Caki2 (cell line): Measurements from ENCODE around the gene MCRS1. TPM values are rescaled to one million over a fixed set of nuclear protein-coding genes. Genes with fewer than 3 reads are reported as not detected.

Experiments used
- DNase-seq: peaks from one replicate; pipeline ENCODE4 v3.0.0-alpha.2; 2015; ENCODE audit warnings: low read depth
- in situ Hi-C: cut with HindIII; loops from 2 replicates; pipeline ENCODE4 v1.10.0; 2016; ENCODE audit warnings: low sequenced_read_pairs, low pct_unique_long_range_greater_than_20kb, mixed read lengths
- total RNA-seq: library from RNA; depleted of rRNA; stranded (reverse); fragments of >200 nt; shearing (Covaris generic); gene quantifications from 2 replicates; pipeline ENCODE4 v1.2.3, GENCODE V29; 2014; ENCODE audit warnings: low replicate concordance

The MCRS1 gene
- total RNA-seq, 1 experiment from 2014 or later: 128 TPM

DNA sequence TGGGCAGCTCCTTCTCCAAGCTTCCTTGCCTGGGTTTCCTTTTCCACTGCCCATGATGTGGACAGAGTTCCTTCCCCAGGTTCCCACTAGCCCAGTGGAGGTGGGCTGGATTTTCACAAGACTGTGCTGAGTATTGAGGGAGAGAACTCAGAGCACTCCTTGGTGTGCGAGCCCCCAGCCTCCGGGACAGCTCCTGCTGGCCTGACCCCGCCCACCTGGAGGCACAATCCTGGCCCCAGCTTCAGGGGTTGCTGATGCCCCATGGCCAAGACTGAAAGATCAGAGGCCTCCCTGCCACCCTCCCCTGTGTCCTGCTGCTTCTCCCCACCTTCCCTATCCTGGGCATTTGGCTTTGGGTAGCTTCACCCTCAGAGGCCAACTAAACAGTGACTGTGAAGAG, 21.5 kb downstream of the MCRS1 start:
- no peak for DNase-seq
- in situ Hi-C loops: no loop called here

- in situ Hi-C loops: no loop called here
- no peak for DNase-seq
Observed at GRCh38 chr12:49545815-49546214, 22.1 kb downstream of the MCRS1 start.

GRCh38 chr12:49543914-49544815, 23.8 kb downstream of the MCRS1 start:
- DNase-seq: no peak
- in situ Hi-C loops: no loop called here

DNA sequence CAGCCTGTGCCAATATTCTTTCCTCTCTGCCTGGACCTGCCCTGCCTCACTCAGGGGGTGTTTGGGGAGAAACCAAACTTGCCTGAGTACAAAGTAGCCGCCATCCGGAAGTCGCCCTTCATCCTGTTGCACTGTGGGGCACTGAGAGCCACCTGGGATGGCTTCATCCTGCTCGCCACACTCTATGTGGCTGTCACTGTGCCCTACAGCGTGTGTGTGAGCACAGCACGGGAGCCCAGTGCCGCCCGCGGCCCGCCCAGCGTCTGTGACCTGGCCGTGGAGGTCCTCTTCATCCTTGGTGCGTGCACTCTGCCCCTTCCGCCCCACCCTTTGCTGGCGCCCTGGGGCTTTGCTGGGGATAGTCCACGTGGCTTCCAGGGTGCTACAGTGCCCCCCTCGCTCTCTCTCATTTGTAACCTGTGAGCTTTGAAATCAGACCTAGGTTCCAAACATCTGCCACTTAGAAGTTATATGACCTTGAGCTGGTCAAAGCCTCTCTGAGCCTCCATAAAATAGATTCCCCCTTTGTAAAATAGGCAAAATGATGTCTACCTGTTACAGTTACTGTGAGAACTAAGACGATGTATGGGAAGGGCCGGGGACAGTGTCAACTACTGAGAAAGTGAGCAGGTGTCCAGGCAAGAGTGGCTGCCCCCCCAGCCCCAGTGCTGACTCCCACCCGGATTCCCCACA, 24.6 kb downstream of the MCRS1 start:
- in situ Hi-C loops: no loop called here

DNA sequence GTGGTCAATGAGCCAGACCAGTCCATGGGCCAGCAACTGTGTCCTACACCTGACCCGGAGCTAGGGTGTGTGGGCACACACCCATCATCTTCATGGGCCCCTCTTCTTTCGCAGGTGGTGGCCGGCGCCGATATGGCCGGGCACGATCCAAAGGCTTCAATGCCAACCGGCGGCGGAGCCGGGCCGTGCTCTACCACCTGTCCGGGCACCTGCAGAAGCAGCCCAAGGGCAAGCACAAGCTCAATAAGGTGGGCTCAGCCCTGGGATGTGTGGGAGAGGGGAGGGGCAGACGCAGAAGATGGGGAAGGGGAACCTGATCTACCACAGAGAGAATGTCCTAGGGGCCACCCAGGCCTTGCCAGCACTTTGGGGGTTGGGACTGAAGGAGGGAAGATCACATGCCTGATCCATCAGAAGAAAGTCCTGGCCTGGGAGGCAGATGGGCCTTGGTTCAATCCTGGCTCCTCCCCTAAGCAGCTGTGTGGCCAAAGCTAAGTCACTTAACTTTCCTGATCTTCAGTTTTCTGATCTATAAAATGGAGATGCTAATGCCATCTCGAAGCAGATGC, 25.3 kb downstream of the MCRS1 start:
- DNase-seq: no peak
- in situ Hi-C loops: no loop called here

More for the DNA sequence above, 24.6 kb downstream of the MCRS1 start:
- DNase-seq: no peak

DNA sequence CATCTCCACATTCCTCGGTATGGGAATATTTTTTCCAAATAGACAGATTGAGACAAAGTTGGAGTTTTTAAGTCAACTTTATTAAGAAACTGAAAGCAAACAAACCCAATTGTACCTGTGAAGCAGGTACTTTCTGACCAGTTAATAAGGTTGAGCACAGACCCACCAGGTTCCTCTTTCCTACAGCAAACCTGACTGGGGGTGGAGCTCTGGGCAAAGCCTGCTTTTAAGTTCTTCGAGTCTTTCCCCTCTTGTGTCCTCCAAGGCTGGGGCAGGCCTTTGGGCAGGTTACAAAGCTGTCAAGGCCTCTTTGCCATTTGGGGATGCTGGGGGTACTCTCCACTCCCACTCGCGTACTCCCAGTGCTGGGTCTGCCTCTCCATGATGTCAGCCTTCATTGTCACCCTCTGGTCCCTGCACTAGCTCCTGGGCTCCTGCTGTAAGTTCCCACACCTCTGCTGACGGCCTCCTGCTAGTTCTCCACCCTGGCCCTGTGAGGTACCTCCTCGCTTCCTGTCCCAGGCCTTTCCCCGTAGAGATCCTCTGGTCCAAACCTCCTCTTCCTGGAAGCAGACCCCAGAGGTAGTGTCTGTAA, 25.9 kb downstream of the MCRS1 start:
- in situ Hi-C loops: no loop called here
- DNase-seq: no peak

DNA sequence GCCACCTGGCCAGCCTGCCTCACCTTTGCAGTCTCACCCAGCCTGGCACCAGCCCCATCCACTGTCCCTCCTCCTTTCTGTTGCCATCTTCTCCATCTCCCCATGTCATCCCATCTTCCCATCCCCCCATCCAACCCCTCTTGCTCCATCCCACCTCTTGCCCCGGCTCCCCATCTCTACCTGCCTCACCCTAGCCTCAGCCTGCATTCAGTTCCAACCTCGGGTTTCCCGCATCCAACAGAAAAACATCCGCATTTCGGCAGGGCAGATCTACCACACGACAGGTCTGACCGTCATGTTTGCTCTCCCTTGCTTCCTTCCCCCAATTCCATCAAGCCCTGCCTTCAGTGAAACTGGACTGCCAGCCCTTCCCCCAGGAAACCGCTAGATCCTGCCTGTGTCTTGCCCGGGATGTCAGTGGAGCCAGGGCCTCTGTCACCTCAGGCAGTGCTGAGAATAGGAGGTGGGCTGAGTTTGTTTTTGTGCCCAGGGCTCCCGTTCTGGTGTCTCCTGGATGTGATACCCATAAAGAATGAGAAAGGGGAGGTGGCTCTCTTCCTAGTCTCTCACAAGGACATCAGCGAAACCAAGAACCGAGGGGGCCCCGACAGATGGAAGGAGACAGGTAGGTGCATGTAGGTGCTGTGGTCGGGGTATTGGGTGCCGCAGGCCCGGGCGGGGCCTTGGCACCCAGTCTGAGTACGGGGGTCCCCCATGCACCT, 26.6 kb downstream of the MCRS1 start:
- DNase-seq: no peak
- in situ Hi-C loops: no loop called here

GRCh38 chr12:49540229-49541139, 27.5 kb downstream of the MCRS1 start:
- no peak for DNase-seq
- in situ Hi-C loops: no loop called here

GRCh38 chr12:49539406-49540228, 28.3 kb downstream of the MCRS1 start:
- DNase-seq: no peak
- in situ Hi-C loops: no loop called here

GRCh38 chr12:49538510-49539403, 29.2 kb downstream of the MCRS1 start, which contains the start of gene KCNH3:
Gene KCNH3, plus strand, starts transcription at chr12:49539030. Its CDS starts 387 bp downstream, at chr12:49539417.
- in situ Hi-C loops: no loop called here
- DNase-seq: peak; percentile 76

DNA sequence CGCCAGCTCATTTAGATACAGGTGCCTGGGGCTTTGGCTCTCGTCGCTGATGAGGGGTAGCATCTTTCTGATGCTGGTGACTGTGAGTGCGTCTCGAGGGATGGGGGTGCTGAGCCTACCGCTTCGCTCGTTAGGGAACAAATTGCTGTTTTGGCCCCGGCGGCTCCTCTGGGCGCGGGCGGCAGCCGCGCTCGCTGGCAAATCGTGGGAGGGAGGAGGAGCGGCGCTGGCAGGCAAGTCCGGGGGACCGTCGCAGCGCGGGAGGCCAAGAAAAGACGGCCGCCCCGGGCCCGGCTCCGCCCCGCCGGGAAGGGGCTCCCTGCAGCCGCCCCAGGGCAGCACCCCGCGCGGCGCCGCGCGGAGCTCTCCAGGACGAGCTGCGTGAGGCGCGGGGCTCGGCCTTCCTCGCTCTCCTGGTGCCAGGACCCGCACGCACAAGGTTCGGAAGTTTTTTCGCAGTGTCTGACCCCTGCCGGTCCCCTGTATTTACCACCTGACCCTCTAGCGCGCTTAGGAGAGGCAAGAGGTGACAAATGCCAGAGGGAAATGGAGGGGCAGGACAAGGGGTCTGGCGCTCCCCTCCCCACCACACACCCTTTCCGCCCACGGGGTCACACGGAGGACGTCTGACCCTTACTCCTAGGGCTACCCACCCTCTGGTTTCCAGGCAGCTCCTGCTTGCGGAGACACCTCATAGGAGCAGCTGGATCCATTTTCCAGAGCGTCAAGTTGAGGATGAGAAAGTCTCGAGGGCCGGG, 30.0 kb downstream of the MCRS1 start:
- no peak for DNase-seq

DNA sequence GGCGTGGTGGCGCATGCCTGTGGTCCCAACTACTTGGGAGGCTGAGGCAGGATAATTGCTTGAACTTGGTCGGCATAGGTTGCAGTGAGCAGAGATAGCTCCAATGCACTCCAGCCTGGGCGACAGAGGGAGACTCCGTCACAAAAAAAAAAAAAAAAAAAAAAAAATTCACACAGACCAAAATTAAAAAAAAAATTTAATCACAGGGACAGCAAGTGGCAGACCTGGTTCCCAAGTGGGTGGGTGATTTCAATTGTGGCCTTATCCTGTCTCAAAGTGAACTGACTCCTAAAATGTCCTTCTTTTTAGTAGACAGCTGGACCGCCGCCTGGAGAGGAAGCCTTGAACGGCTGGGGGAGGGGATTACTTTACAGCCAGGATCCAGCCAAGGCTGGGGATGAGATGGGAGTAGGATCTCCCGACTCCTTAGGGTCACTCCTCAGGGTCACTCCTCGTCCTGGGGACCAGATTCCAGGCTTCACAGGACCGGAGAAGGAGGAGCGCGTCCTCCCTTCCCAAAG, 30.7 kb downstream of the MCRS1 start:
- in situ Hi-C loops: no loop called here

More for the DNA sequence above, 30.0 kb downstream of the MCRS1 start:
- in situ Hi-C loops: no loop called here

GRCh38 chr12:49536526-49537071, 31.3 kb downstream of the MCRS1 start:
- in situ Hi-C loops: no loop called here
- no peak for DNase-seq

More for the DNA sequence above, 30.7 kb downstream of the MCRS1 start:
- DNase-seq: no peak

DNA sequence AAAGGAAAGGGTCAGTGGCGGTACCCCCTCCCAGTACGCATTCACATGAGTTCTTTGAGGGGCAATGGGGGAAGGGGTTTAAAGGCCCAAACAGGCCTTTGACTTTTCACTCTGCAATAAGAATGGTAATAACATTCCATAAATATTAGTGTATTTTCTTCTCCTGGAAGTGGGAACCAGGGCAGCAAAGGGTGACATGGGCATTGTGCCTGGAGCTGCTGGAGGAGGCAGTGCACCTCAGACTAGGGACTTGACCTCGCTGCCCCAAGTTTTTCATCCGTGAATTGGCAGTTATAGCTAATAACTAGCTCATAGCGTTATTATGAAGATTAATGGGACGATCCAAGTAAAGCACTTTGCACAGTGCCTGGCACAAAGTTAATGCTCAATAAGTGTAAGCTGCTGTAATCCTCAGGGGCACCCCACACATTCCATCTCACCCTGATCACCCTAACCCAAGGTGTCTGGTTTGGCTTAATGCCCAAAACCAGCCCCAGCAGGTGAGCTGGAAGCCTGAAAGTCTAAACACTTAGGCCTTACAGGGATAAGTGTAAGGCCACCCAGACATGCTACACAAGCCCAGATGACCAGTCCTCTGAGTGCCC, 31.9 kb downstream of the MCRS1 start:
- no peak for DNase-seq
- in situ Hi-C loops: no loop called here
